ENCODE results near the gene PDHX.
A peak's percentile ranks its signal among the peaks of the same experiment; 100 is the strongest.

Gene PDHX

GRCh38 chr11:34997952-34998528 lies 81.6 kb downstream of the PDHX start:
- Histone ChIP-seq H3K27me3 (no peaks in the 10 kb centered on the region), H3K36me3 (no peaks in the 10 kb centered on the region), H3K4me1 (ENCODE audit: control insufficient read depth in 1 of 2, insufficient read depth in 1 of 2, low read depth in 1 of 2, low read length in 1 of 2) (no peaks in the 10 kb centered on the region), H3K27ac (no peak overlapping the region), H3K4me3 (ENCODE audit: low read depth in 1 of 2, low read length in 1 of 2) (no peak overlapping the region), H3K9me3 (no peaks in the 10 kb centered on the region)
- peak; percentile 47 for TF ChIP-seq CTCF (IDR thresholded peaks at IDR 0.05)

DNA sequence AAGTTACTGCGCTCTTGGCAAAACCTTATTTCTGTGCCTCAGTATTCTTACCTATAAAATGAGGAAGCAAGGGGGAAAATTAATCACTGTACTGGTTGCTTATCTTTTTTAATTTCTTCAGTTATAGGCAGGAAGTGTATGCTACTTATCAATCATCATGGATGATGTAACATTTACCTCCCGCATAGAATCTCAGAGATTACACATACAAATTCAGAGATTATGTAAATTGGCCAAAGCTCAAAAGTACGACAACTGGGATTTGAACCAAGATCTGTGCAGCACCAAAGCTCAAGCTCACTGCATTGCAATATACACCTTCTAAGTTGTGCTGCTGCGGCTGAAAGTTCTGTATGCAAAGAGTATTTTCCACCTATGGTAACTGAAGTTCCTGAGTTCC lies 83.0 kb downstream of the PDHX start:
- Histone ChIP-seq H3K27ac (no peak overlapping the region), H3K27me3 (no peaks in the 10 kb centered on the region)

GRCh38 chr11:35003186-35003585 lies 86.8 kb downstream of the PDHX start:
- peaks cover 9 to 13% of the 10 kb centered on the region in 2 experiments for H3K4me1 ChIP-seq (ENCODE audit: control insufficient read depth in 1 of 2, insufficient read depth in 1 of 2, low read depth in 1 of 2, low read length in 1 of 2)
- H3K27ac ChIP-seq: no peak overlapping the region

More for the DNA sequence above, 83.0 kb downstream of the PDHX start:
- Histone ChIP-seq H3K36me3 (no peaks in the 10 kb centered on the region), H3K9me3 (no peaks in the 10 kb centered on the region), H3K4me1 (ENCODE audit: control insufficient read depth in 1 of 2, insufficient read depth in 1 of 2, low read depth in 1 of 2, low read length in 1 of 2) (no peaks in the 10 kb centered on the region), H3K4me3 (ENCODE audit: low read depth in 1 of 2, low read length in 1 of 2) (no peak overlapping the region)
- TF ChIP-seq CTCF (IDR thresholded peaks at IDR 0.05): no peak

GRCh38 chr11:35003658-35004057 lies 87.2 kb downstream of the PDHX start:
- Histone ChIP-seq H3K36me3 (no peaks in the 10 kb centered on the region), H3K27ac (no peak overlapping the region), H3K4me1 (ENCODE audit: control insufficient read depth in 1 of 2, insufficient read depth in 1 of 2, low read depth in 1 of 2, low read length in 1 of 2) (peaks cover 9 to 13% of the 10 kb centered on the region in 2 experiments), H3K9me3 (no peaks in the 10 kb centered on the region), H3K27me3 (no peaks in the 10 kb centered on the region), H3K4me3 (ENCODE audit: low read depth in 1 of 2, low read length in 1 of 2) (no peak overlapping the region)
- TF ChIP-seq CTCF (IDR thresholded peaks at IDR 0.05): no peak

More at GRCh38 chr11:35003186-35003585, 86.8 kb downstream of the PDHX start:
- Histone ChIP-seq H3K4me3 (ENCODE audit: low read depth in 1 of 2, low read length in 1 of 2) (no peak overlapping the region), H3K9me3 (no peaks in the 10 kb centered on the region), H3K27me3 (no peaks in the 10 kb centered on the region), H3K36me3 (no peaks in the 10 kb centered on the region)
- TF ChIP-seq CTCF (IDR thresholded peaks at IDR 0.05): no peak

- Histone ChIP-seq H3K4me1 (ENCODE audit: control insufficient read depth in 1 of 2, insufficient read depth in 1 of 2, low read depth in 1 of 2, low read length in 1 of 2) (peaks cover 9 to 13% of the 10 kb centered on the region in 2 experiments), H3K4me3 (ENCODE audit: low read depth in 1 of 2, low read length in 1 of 2) (no peak overlapping the region), H3K27ac (no peak overlapping the region), H3K9me3 (no peaks in the 10 kb centered on the region), H3K27me3 (no peaks in the 10 kb centered on the region), H3K36me3 (no peaks in the 10 kb centered on the region)
- no peak for TF ChIP-seq CTCF (IDR thresholded peaks at IDR 0.05)
Measured at GRCh38 chr11:35005141-35005780, 88.8 kb downstream of the PDHX start.

Data from neutrophil (primary cell).